Central memory CD8-positive, alpha-beta T cell (primary cell): ENCODE measurements around the gene CCNI2.

Experiments
- ATAC-seq: fragments of 150-1000 bp; cut with Tn5 transposase; replicated peaks from 2 replicates; pipeline ENCODE4 v1.10.0; 2022; ENCODE audit warnings: mild to moderate bottlenecking, moderate FRiP score, moderate number of reproducible peaks; ENCODE audit not compliant: poor library complexity, severe bottlenecking; ENCODE audit errors: extremely low read depth
- DNase-seq, 2 donors: peaks; one replicate each; pipeline ENCODE4 v3.0.0; 2021; ENCODE audit warnings: low spot score in 2 of 2
- H3K27ac Mint-ChIP-seq: one replicate; pipeline ENCODE4 v1.8.0; 2022; ENCODE audit warnings: low read depth, mild to moderate bottlenecking, moderate library complexity, mixed read lengths
- H3K27me3 Mint-ChIP-seq: one replicate; pipeline ENCODE4 v1.8.0; 2022; ENCODE audit warnings: mixed read lengths
- H3K36me3 Mint-ChIP-seq: one replicate; pipeline ENCODE4 v1.8.0; 2022; ENCODE audit warnings: mild to moderate bottlenecking, moderate library complexity, mixed read lengths; ENCODE audit not compliant: insufficient read depth
- H3K4me1 Mint-ChIP-seq: one replicate; pipeline ENCODE4 v1.8.0; 2022; ENCODE audit warnings: mixed read lengths
- H3K4me3 Mint-ChIP-seq: one replicate; pipeline ENCODE4 v1.8.0; 2022; ENCODE audit warnings: mild to moderate bottlenecking, moderate library complexity, mixed read lengths
- H3K9me3 Mint-ChIP-seq: one replicate; pipeline ENCODE4 v1.8.0; 2022; ENCODE audit warnings: mixed read lengths

Gene CCNI2

GRCh38 chr5:132752581-132753125 lies 5.4 kb downstream of the CCNI2 start:
- H3K4me3 Mint-ChIP-seq: no peak overlapping the region
- no peak overlapping the region for H3K27ac Mint-ChIP-seq
- no peaks in the 10 kb centered on the region for H3K27me3 Mint-ChIP-seq
- no peaks in the 10 kb centered on the region for H3K9me3 Mint-ChIP-seq
- H3K4me1 Mint-ChIP-seq: peaks cover 5% of the 10 kb centered on the region
- peaks cover 2% of the 10 kb centered on the region for H3K36me3 Mint-ChIP-seq
- no peak for ATAC-seq
- no peak for DNase-seq

GRCh38 chr5:132753135-132753987 lies 6.1 kb downstream of the CCNI2 start:
- no peak overlapping the region for H3K27ac Mint-ChIP-seq
- H3K27me3 Mint-ChIP-seq: no peaks in the 10 kb centered on the region
- ATAC-seq (no peak), DNase-seq (no peak)
- H3K9me3 Mint-ChIP-seq: no peaks in the 10 kb centered on the region
- H3K4me3 Mint-ChIP-seq: no peak overlapping the region
- H3K4me1 Mint-ChIP-seq: peaks cover 5% of the 10 kb centered on the region
- no peaks in the 10 kb centered on the region for H3K36me3 Mint-ChIP-seq

GRCh38 chr5:132754111-132754510 lies 6.9 kb downstream of the CCNI2 start:
- H3K27me3 Mint-ChIP-seq: no peaks in the 10 kb centered on the region
- H3K9me3 Mint-ChIP-seq: no peaks in the 10 kb centered on the region
- no peak overlapping the region for H3K4me3 Mint-ChIP-seq
- ATAC-seq: no peak
- H3K36me3 Mint-ChIP-seq: peaks cover 2% of the 10 kb centered on the region
- no peak for DNase-seq
- H3K4me1 Mint-ChIP-seq: peaks cover 5% of the 10 kb centered on the region
- H3K27ac Mint-ChIP-seq: no peak overlapping the region

- H3K27ac Mint-ChIP-seq: peak overlapping the region; percentile 6
- H3K27me3 Mint-ChIP-seq: no peaks in the 10 kb centered on the region
- H3K4me3 Mint-ChIP-seq: no peak overlapping the region
- no peaks in the 10 kb centered on the region for H3K9me3 Mint-ChIP-seq
- peaks cover 2% of the 10 kb centered on the region for H3K36me3 Mint-ChIP-seq
- no peak for DNase-seq
- peaks cover 5% of the 10 kb centered on the region for H3K4me1 Mint-ChIP-seq
- ATAC-seq: no peak
These were observed 7.7 kb downstream of the CCNI2 start for GRCh38 chr5:132754947-132755346.

DNA sequence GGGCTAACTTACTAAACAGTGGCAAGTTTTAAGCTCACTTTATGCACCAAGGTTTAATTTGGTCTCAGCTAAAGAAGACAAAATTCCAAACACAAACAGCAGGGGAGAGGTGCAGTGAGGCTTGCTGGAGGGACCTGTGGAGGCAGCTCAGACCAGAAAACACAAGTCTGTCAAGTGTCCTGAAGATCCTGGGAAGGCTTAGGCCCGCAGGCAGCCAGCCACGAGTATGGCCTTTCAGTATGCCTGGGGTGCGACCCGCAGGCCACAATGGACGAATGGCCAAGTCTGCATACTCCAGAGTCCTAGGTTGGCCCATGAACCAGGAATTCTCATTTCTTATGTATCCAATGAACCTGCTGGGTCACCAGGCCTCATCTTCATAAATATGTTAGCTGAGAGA lies 9.3 kb downstream of the CCNI2 start:
- Mint-ChIP-seq H3K9me3 (no peaks in the 10 kb centered on the region), H3K36me3 (peaks cover 2% of the 10 kb centered on the region), H3K27me3 (no peaks in the 10 kb centered on the region), H3K27ac (no peak overlapping the region), H3K4me3 (no peak overlapping the region), H3K4me1 (peaks cover 5% of the 10 kb centered on the region)
- no peak for DNase-seq
- ATAC-seq: no peak

- no peaks in the 10 kb centered on the region for H3K9me3 Mint-ChIP-seq
- ATAC-seq (no peak), DNase-seq (no peak)
- H3K36me3 Mint-ChIP-seq: peaks cover 2% of the 10 kb centered on the region
- peaks cover 2% of the 10 kb centered on the region for H3K4me1 Mint-ChIP-seq
- H3K4me3 Mint-ChIP-seq: no peak overlapping the region
- no peak overlapping the region for H3K27ac Mint-ChIP-seq
- no peaks in the 10 kb centered on the region for H3K27me3 Mint-ChIP-seq
These were observed 11.2 kb downstream of the CCNI2 start for GRCh38 chr5:132758451-132758850.

DNA sequence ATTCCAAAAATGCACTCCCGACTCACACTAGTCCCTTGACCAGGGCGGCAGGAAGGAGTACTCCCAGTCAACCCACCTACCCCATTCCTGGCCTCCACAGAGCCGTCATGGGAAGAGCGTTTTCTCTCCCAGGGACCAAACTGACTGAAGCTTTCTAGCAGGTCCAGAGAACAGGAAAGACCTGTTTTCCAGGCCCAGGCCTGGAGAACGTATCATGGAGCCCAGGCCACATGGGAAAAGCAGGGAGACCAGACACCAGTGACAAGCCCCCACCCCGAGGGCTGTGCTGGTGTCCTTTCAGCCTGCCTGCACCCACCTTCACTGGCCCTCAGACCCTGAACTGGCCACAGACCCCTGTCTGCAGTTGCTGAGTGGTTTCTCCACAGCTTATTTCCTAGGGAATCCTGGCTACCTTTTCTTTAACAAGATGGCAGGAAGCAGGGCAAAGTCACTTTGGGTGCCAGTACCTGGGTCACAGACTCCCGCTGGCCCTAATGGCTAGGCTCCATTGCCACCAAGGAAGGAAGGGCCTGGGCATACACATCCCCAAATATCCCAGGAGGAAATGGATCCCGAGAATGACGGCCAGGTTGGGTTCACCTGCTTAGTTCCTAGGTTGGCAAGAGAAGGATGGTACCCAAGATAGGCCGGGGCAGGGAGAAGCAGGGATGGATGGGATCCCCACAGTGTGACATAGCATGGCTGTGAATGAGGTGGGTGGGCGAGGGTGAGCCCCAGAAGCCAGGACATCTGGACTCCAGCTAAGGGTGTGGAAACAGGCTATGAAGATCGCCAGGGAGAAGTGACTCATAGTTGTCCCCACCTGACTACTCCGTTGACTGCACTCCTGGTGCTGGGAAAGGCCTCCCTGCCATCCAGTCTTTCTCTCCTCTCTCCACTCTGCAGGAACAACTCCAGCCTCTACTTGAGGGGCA lies 12.2 kb downstream of the CCNI2 start:
- no peaks in the 10 kb centered on the region for H3K4me1 Mint-ChIP-seq
- peaks cover 4% of the 10 kb centered on the region for H3K36me3 Mint-ChIP-seq
- H3K27ac Mint-ChIP-seq: no peak overlapping the region
- H3K27me3 Mint-ChIP-seq: no peaks in the 10 kb centered on the region
- DNase-seq (no peak), ATAC-seq (no peak)
- H3K4me3 Mint-ChIP-seq: no peak overlapping the region
- no peaks in the 10 kb centered on the region for H3K9me3 Mint-ChIP-seq

DNA sequence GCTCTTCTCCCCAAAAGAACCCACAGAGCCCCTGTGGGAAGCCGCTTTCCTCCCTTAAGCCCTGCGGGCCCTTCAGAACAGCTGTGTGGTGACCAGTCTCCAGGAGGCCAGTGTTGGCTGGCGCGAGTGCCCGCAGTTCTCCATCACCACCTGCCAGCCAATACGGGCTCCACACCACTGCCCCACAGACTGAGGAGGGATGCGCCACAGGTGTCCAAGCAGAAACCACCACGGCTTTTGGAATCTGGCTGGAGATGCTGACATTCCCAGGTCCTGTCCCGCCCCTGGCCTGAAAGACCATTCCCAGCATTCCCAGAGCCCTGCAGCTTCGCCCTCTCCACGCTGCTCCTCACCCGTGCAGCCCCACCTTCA lies 12.8 kb downstream of the CCNI2 start:
- Mint-ChIP-seq H3K36me3 (peaks cover 4% of the 10 kb centered on the region), H3K4me3 (no peak overlapping the region), H3K4me1 (no peaks in the 10 kb centered on the region), H3K9me3 (no peaks in the 10 kb centered on the region), H3K27ac (no peak overlapping the region), H3K27me3 (no peaks in the 10 kb centered on the region)
- no peak for ATAC-seq
- no peak for DNase-seq

- H3K4me3 Mint-ChIP-seq: no peak overlapping the region
- H3K27ac Mint-ChIP-seq: no peak overlapping the region
- DNase-seq (no peak), ATAC-seq (no peak)
- H3K36me3 Mint-ChIP-seq: peaks cover 4% of the 10 kb centered on the region
- H3K4me1 Mint-ChIP-seq: no peaks in the 10 kb centered on the region
- H3K27me3 Mint-ChIP-seq: no peaks in the 10 kb centered on the region
- no peaks in the 10 kb centered on the region for H3K9me3 Mint-ChIP-seq
These were observed 13.5 kb downstream of the CCNI2 start for GRCh38 chr5:132760601-132761317.

DNA sequence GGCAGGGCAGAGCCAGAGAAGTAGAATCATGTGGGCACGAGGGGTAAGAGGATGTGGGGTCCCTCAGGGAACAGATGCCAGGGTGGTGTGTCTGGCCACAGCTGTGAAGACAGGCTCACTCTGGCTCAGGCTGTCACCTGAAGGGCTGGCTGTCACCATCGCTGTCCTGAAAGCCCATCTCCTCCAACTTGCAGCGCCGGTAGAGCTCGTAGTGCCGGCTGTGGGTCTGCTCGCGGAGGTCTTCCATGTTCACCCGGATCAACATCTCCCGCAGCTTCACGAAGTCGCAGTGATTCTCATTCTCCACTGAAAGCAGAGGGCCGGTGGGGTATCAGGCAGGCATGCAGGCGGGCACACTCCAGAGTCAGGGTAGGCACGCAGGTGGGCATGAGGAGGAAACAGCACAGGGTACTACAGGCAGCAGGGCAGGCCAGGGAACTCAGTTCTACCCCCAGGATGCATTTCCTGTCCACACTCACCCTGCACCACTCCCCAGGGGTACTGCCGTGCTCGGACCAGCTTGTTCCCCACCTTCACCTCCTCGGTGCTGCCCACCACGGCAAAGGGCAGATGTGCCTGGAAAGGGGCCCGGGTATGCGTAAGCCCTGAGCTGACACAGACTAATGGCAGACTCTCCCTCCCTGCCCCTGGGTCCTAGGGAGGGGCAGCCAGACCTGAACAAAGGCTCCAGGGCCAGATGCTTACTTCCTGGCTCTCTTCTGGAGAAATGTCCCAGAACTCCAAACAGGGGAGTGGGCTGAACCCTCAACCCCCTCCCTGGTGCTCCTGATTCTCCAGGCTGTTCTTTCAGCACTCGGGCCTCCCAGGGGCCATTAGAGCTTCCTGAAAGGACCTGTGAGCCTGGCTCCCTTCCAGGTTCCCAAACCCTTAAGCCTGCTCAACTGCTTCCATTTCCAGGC lies 14.4 kb downstream of the CCNI2 start:
- Mint-ChIP-seq H3K9me3 (no peaks in the 10 kb centered on the region), H3K27me3 (no peaks in the 10 kb centered on the region), H3K27ac (no peak overlapping the region), H3K36me3 (peaks cover 4% of the 10 kb centered on the region), H3K4me1 (no peaks in the 10 kb centered on the region), H3K4me3 (no peak overlapping the region)
- ATAC-seq: no peak
- no peak for DNase-seq

DNA sequence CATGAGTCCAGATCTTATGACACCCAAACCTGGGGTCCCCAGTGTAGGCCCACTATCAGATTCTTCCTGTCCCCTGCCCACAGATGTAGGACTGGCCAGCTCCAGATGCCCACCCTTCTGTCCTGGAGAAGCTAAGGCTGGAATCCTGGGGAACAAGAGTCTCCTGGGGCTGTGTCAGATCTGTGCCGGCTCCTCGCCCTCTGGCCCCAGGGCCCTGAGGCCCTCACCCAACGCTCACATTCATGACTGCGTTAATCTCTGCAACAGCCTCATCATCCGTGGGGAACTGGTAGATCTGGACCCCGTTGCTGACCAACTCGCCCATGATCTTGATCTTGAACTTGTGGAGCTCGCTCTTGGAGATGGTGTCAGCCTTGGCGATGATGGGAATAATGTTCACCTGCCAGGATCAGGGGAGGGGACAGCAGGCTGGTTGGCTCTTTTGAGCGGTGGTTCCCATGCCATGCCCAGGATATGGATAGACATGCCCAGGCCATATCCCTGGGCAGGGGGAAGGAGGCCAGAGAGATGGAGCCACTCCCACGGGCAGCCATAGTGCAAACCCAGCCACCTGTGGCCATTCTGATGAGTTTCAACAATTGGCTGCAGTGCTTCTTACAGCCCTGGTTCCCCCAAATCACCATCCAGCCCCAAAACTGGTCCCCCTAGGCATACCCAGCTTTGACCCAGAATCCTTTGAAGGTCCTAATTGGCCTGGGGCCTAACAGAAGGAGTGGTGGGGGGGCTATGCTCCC lies 15.2 kb downstream of the CCNI2 start:
- Mint-ChIP-seq H3K27ac (no peak overlapping the region), H3K36me3 (peaks cover 4% of the 10 kb centered on the region), H3K4me1 (peaks cover 5% of the 10 kb centered on the region), H3K9me3 (no peaks in the 10 kb centered on the region), H3K4me3 (no peak overlapping the region), H3K27me3 (no peaks in the 10 kb centered on the region)
- no peak for ATAC-seq
- no peak for DNase-seq
